ENCODE results near the gene SUPT6H.

SUPT6H gene

GRCh38 chr17:28747801-28748750 is 86.1 kb downstream of the SUPT6H start:
- peak in 1 of 58 donors; percentile 7 for DNase-seq

DNA sequence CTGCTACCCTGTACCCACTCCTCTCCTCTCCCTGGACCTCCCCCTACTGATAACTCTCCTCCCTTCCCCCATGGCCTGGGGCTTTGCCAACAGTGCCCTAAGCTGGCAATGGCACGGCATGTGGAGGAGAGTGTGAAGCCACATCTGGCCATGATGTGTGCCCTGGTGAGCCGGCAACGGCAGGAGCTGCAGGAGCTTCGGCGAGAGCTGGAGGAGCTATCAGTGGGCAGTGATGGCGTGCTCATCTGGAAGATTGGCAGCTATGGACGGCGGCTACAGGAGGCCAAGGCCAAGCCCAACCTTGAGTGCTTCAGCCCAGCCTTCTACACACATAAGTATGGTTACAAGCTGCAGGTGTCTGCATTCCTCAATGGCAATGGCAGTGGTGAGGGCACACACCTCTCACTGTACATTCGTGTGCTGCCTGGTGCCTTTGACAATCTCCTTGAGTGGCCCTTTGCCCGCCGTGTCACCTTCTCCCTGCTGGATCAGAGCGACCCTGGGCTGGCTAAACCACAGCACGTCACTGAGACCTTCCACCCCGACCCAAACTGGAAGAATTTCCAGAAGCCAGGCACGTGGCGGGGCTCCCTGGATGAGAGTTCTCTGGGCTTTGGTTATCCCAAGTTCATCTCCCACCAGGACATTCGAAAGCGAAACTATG is 87.0 kb downstream of the SUPT6H start:
- peak in 2 of 58 donors; percentile 5 to 21 for DNase-seq

- DNase-seq, result peak in 1 of 58 donors; percentile 11
Observed at GRCh38 chr17:28749516-28750177, 87.6 kb downstream of the SUPT6H start.

DNA sequence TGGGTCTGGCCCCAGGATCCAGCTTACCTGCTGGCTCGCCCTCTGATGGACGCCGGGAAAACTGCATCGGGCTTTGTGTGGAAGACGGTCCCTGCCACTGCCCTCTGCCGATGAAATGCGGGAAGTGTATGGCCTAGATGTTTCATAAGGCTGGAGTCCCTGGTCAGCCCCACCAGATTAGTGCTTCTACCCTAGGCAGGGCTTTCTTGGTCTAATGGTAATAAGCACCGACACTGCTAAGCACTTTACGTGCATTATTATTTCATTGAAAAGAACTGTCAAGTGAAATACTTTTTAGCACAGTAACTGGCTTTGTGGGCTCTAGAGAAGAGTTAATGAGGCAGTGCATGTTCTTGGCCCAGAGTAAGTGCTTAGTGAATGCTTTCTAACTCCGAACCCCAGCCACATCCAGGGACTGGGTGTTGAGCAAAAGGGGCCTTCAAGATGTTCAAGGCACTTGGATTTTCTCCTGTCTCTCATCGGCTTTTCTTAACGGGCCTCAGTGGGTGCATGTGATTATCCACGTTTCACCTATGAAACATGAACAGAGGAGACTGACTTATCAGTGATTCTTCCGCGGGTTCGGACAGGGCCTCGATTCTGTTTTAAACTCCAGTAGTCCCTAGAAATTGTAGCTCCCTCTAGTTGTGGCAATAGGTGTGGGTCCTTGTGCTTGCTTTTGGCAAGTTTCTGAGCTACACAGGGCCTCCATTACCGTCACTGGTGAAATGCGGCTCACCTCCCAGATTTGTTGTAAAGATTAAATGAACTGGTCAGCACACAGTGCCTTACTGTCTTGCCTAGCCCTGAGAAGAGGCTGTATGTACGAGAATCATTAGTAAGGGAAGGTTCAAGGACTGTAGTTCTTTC is 88.4 kb downstream of the SUPT6H start:
- DNase-seq, result peak; percentile 43 to 95 (median 86)

- DNase-seq, result no peak
Observed at GRCh38 chr17:28751600-28752366, 89.8 kb downstream of the SUPT6H start.

All from anterior cingulate cortex (tissue), 58 donors.